Stimulated activated CD4-positive, alpha-beta T cell treated with anti-CD3 and anti-CD28 coated beads, Interleukin-4, amount 100 ng/mL, for 1 hour (primary cell): ENCODE measurements around the gene VPS26C.

Experiments used
- DNase-seq: peaks from one replicate; pipeline ENCODE4 v3.0.0-alpha.2; 2020

VPS26C gene

GRCh38 chr21:37200641-37201480, 66.3 kb downstream of the VPS26C start:
- DNase-seq = no peak

GRCh38 chr21:37199057-37199924, 67.8 kb downstream of the VPS26C start:
- no peak for DNase-seq

GRCh38 chr21:37197746-37198145, 69.4 kb downstream of the VPS26C start:
- DNase-seq = no peak

- no peak for DNase-seq
These were observed 70.3 kb downstream of the VPS26C start for GRCh38 chr21:37196847-37197246.

GRCh38 chr21:37195610-37196009, 71.5 kb downstream of the VPS26C start:
- no peak for DNase-seq

GRCh38 chr21:37195059-37195458, 72.1 kb downstream of the VPS26C start:
- no peak for DNase-seq

GRCh38 chr21:37193676-37194075, 73.5 kb downstream of the VPS26C start:
- DNase-seq = no peak

GRCh38 chr21:37193006-37193405, 74.1 kb downstream of the VPS26C start:
- DNase-seq = no peak

GRCh38 chr21:37192019-37192418, 75.1 kb downstream of the VPS26C start:
- no peak for DNase-seq

- no peak for DNase-seq
These were observed 78.3 kb downstream of the VPS26C start for GRCh38 chr21:37188825-37189224.

- no peak for DNase-seq
These were observed 80.2 kb downstream of the VPS26C start for GRCh38 chr21:37186983-37187382.

- DNase-seq = no peak
These were observed 82.1 kb downstream of the VPS26C start for GRCh38 chr21:37184784-37185593.

GRCh38 chr21:37183749-37184148, 83.4 kb downstream of the VPS26C start:
- no peak for DNase-seq

- no peak for DNase-seq
These were observed 84.9 kb downstream of the VPS26C start for GRCh38 chr21:37182222-37182621.

- DNase-seq = no peak
These were observed 86.1 kb downstream of the VPS26C start for GRCh38 chr21:37181059-37181458.

- no peak for DNase-seq
These were observed 90.4 kb downstream of the VPS26C start for GRCh38 chr21:37176716-37177115.
